ENCODE measurements around the gene STAT5B. TPM values are rescaled to one million over a fixed set of nuclear protein-coding genes. Genes with fewer than 3 reads are reported as not detected.

Gene STAT5B
- total RNA-seq, 1 experiment from 2014 or later = 42.9 TPM

GRCh38 chr17:42214156-42214555, 62.0 kb downstream of the STAT5B start:
- H3K27me3 ChIP-seq (ENCODE audit: insufficient read depth, low read length) = no peaks in the 10 kb centered on the region
- no peak overlapping the region for H3K56ac ChIP-seq (ENCODE audit: insufficient read length, low read depth, low read length)
- Mint-ChIP-seq H3K36me3 (ENCODE audit: insufficient read depth in 1 of 3, low read depth in 3 of 3) (peaks cover 22 to 63% (median 62%) of the 10 kb centered on the region in 3 experiments), H3K4me1 (no peaks in the 10 kb centered on the region), H3K9me3 (no peaks in the 10 kb centered on the region), H3K27ac (no peak overlapping the region), H3K4me3 (no peak overlapping the region), H3K27me3 (ENCODE audit: low read depth) (no peaks in the 10 kb centered on the region)
- no peaks in the 10 kb centered on the region for H3K4me1 ChIP-seq (ENCODE audit: insufficient read depth, low read length)
- no peaks in the 10 kb centered on the region for H3K79me2 ChIP-seq (ENCODE audit: insufficient read depth, low read length)
- no peak overlapping the region for H3K14ac ChIP-seq (ENCODE audit: insufficient read depth, low read length)
- no peak overlapping the region for H3K23ac ChIP-seq (ENCODE audit: insufficient read length, low read depth, low read length)
- no CpG with 5 or more reads among the region's 2 CpGs for WGBS (ENCODE audit: extremely low coverage, insufficient read length, low lambda C conversion rate)
- H2BK12ac ChIP-seq (ENCODE audit: insufficient read length, low read depth, low read length) = no peak overlapping the region
- no peak overlapping the region for H4K91ac ChIP-seq (ENCODE audit: insufficient read length, low read depth, low read length)
- no peak for DNase-seq
- no peak overlapping the region for H2BK120ac ChIP-seq (ENCODE audit: low read depth, low read length, poor library complexity, severe bottlenecking)
- H4K20me1 ChIP-seq (ENCODE audit: control insufficient read depth, insufficient read depth, insufficient read length) = no peaks in the 10 kb centered on the region
- no peak overlapping the region for H3K4ac ChIP-seq (ENCODE audit: low read depth, low read length)
- H4K5ac ChIP-seq (ENCODE audit: insufficient read length, low read depth, low read length) = no peak overlapping the region
- no peak overlapping the region for H2BK15ac ChIP-seq (ENCODE audit: low read depth, low read length)
- H4K8ac ChIP-seq (replicated peaks; ENCODE audit: insufficient read length, low read depth, low read length) = no peak overlapping the region
- H2BK20ac ChIP-seq (ENCODE audit: low read depth, low read length, poor library complexity, severe bottlenecking) = no peak overlapping the region
- no peak overlapping the region for H3K27ac ChIP-seq (ENCODE audit: insufficient read length, low read depth, low read length)
- no peak overlapping the region for H3K4me2 ChIP-seq (ENCODE audit: insufficient read depth, insufficient read length, low read length)
- no peak overlapping the region for H3K9ac ChIP-seq (ENCODE audit: extremely low read depth, insufficient read length, low read length)
- no peak overlapping the region for H3T11ph ChIP-seq (ENCODE audit: low read length)
- H2AFZ ChIP-seq (ENCODE audit: low read length) = no peak overlapping the region
- no peaks in the 10 kb centered on the region for H3K23me2 ChIP-seq (ENCODE audit: insufficient read length, low read depth, low read length, poor library complexity, severe bottlenecking)
- no peak overlapping the region for H2AK5ac ChIP-seq (ENCODE audit: insufficient read length, low read length)
- no peaks in the 10 kb centered on the region for H3K79me1 ChIP-seq (ENCODE audit: insufficient read depth, low read depth, low read length, poor library complexity, severe bottlenecking)
- no peak overlapping the region for H2BK5ac ChIP-seq (ENCODE audit: insufficient read length, low read length)
- H3K9me3 ChIP-seq (ENCODE audit: control insufficient read depth, low read depth, low read length) = no peaks in the 10 kb centered on the region
- TF ChIP-seq CTCF (conservative IDR thresholded peaks at IDR 0.05) = no peak
- H3K18ac ChIP-seq (ENCODE audit: insufficient read length, low read depth, low read length) = no peak overlapping the region

Data from H9 (cell line).